HL-60 (cell line): Measurements from ENCODE around the gene MIS18A.

Source experiments
- DNase-seq, 2 experiments: peaks; one replicate each; pipeline ENCODE4 v3.0.0-alpha.2; 2010 to 2020; ENCODE audit warnings: low read depth in 1 of 2, low spot score in 1 of 2
- H3K27ac ChIP-seq: fragments of 250-450 bp; sonication (Bioruptor Pico); replicated peaks from 2 replicates; pipeline ENCODE4 v1.5.1; 2020; ENCODE audit warnings: mild to moderate bottlenecking, moderate library complexity
- H3K27me3 ChIP-seq: fragments of 250-450 bp; sonication (Bioruptor Pico); 2 replicates; pipeline ENCODE4 v1.5.1; 2021; ENCODE audit warnings: mild to moderate bottlenecking, moderate library complexity; ENCODE audit not compliant: insufficient read depth, poor library complexity, severe bottlenecking
- H3K4me3 ChIP-seq: replicated peaks from 2 replicates; pipeline ENCODE4 v1.5.1; 2011; ENCODE audit warnings: mild to moderate bottlenecking, control low read depth, low read length; ENCODE audit not compliant: insufficient read depth
- GABPA ChIP-seq: IDR thresholded peaks from 2 replicates; pipeline ENCODE4 v1.6.1; 2012; ENCODE audit warnings: low read depth
- POLR2AphosphoS5 ChIP-seq: IDR thresholded peaks from 2 replicates; pipeline ENCODE4 v1.6.1; 2012; ENCODE audit warnings: low read depth
- SPI1 ChIP-seq: IDR thresholded peaks from 2 replicates; pipeline ENCODE4 v1.6.1; 2012; ENCODE audit warnings: low read depth, mild to moderate bottlenecking, borderline replicate concordance
- TF ChIP-seq, protein P1 (sequence below): IDR thresholded peaks from 2 replicates; pipeline ENCODE4 v1.6.1; 2012; ENCODE audit warnings: low read depth; ENCODE audit not compliant: insufficient replicate concordance
- TF ChIP-seq, protein P2 (sequence below): IDR thresholded peaks from one replicate; pipeline ENCODE4 v1.5.1; 2011; ENCODE audit warnings: low read length, control low read depth, inconsistent platforms; ENCODE audit not compliant: insufficient read depth

Gene MIS18A

DNA sequence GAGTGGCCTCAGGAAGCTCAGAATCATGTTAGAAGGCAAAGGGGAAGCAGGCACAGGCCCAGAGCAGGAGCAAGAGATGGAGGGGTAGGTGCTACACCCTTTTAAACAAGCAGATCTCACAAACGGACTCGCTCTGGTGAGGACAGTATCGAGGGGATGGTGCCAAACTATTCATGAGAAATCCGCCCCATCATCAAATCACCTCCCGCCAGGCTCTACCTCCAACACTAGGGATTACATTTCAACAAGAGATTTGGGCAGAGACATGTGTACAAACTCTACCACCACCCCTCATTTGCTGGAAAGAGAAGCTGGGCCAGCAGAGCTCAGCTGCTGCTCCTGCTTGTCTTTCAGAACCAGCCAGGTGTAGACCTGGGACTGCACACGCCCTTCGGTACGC lies 32.9 kb downstream of the MIS18A start:
- H3K4me3 ChIP-seq, result no peak overlapping the region
- no peaks in the 10 kb centered on the region for H3K27me3 ChIP-seq
- no peak for DNase-seq
- H3K27ac ChIP-seq, result no peak overlapping the region
- no peak for TF ChIP-seq POLR2AphosphoS5

GRCh38 chr21:32240851-32241687 lies 37.8 kb downstream of the MIS18A start:
- TF ChIP-seq, protein P1, sequence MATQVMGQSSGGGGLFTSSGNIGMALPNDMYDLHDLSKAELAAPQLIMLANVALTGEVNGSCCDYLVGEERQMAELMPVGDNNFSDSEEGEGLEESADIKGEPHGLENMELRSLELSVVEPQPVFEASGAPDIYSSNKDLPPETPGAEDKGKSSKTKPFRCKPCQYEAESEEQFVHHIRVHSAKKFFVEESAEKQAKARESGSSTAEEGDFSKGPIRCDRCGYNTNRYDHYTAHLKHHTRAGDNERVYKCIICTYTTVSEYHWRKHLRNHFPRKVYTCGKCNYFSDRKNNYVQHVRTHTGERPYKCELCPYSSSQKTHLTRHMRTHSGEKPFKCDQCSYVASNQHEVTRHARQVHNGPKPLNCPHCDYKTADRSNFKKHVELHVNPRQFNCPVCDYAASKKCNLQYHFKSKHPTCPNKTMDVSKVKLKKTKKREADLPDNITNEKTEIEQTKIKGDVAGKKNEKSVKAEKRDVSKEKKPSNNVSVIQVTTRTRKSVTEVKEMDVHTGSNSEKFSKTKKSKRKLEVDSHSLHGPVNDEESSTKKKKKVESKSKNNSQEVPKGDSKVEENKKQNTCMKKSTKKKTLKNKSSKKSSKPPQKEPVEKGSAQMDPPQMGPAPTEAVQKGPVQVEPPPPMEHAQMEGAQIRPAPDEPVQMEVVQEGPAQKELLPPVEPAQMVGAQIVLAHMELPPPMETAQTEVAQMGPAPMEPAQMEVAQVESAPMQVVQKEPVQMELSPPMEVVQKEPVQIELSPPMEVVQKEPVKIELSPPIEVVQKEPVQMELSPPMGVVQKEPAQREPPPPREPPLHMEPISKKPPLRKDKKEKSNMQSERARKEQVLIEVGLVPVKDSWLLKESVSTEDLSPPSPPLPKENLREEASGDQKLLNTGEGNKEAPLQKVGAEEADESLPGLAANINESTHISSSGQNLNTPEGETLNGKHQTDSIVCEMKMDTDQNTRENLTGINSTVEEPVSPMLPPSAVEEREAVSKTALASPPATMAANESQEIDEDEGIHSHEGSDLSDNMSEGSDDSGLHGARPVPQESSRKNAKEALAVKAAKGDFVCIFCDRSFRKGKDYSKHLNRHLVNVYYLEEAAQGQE, result no peak
- TF ChIP-seq GABPA, result no peak
- TF ChIP-seq SPI1, result no peak
- no peak for TF ChIP-seq POLR2AphosphoS5
- TF ChIP-seq, protein P2, sequence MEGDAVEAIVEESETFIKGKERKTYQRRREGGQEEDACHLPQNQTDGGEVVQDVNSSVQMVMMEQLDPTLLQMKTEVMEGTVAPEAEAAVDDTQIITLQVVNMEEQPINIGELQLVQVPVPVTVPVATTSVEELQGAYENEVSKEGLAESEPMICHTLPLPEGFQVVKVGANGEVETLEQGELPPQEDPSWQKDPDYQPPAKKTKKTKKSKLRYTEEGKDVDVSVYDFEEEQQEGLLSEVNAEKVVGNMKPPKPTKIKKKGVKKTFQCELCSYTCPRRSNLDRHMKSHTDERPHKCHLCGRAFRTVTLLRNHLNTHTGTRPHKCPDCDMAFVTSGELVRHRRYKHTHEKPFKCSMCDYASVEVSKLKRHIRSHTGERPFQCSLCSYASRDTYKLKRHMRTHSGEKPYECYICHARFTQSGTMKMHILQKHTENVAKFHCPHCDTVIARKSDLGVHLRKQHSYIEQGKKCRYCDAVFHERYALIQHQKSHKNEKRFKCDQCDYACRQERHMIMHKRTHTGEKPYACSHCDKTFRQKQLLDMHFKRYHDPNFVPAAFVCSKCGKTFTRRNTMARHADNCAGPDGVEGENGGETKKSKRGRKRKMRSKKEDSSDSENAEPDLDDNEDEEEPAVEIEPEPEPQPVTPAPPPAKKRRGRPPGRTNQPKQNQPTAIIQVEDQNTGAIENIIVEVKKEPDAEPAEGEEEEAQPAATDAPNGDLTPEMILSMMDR, result no peak
- Histone ChIP-seq H3K27me3 (no peaks in the 10 kb centered on the region), H3K4me3 (no peak overlapping the region), H3K27ac (no peak overlapping the region)
- no peak for DNase-seq

- DNase-seq, result no peak
- TF ChIP-seq GABPA (no peak), SPI1 (no peak), POLR2AphosphoS5 (no peak)
- TF ChIP-seq, protein P2, result no peak
- TF ChIP-seq, protein P1, result no peak
- Histone ChIP-seq H3K27ac (no peak overlapping the region), H3K4me3 (no peak overlapping the region), H3K27me3 (no peaks in the 10 kb centered on the region)
Measured at GRCh38 chr21:32239551-32239950, 39.3 kb downstream of the MIS18A start.

DNA sequence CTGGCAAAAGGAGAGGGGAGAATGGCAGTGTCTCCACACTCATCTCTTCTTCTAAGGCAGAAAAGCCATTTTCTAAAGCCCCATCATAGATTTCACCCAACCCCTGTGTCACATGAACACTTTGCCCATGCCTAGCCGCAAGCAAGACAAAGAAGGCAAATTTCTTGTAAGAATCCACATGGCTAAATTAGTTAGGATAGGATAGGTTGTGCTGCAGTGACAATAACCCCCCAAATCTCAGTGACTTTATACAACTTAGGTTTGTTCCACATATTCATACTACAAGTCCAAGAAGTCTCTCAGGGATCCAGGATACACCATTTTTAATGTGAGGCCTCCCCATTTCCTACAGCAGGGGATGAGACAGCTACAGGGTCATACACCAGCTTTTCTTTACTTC lies 40.8 kb downstream of the MIS18A start:
- H3K27ac ChIP-seq, result no peak overlapping the region
- H3K4me3 ChIP-seq, result no peak overlapping the region
- TF ChIP-seq GABPA (no peak), SPI1 (no peak), POLR2AphosphoS5 (no peak)
- TF ChIP-seq, protein P2, result no peak
- TF ChIP-seq, protein P1, result no peak
- H3K27me3 ChIP-seq, result no peaks in the 10 kb centered on the region
- no peak for DNase-seq
